PFSK-1 (cell line): Measurements from ENCODE around the gene MAP2K6.

Experiments
- FOXP2 ChIP-seq: optimal IDR thresholded peaks from 2 replicates; pipeline ENCODE3; 2011; ENCODE audit warnings: borderline replicate concordance, control low read depth, inconsistent platforms; ENCODE audit not compliant: insufficient read depth; ENCODE audit errors: extremely low read length, extremely low read depth
- POLR2AphosphoS5 ChIP-seq: IDR thresholded peaks from 2 replicates; pipeline ENCODE4 v1.6.1; 2012; ENCODE audit warnings: low read depth, mild to moderate bottlenecking, control low read depth, low read length, moderate library complexity
- REST ChIP-seq, 2 experiments: IDR thresholded peaks; 2 replicates each; pipeline versions ENCODE4 v1.6.1 to v1.8.0; 2011 to 2012; ENCODE audit warnings: low read depth in 2 of 2, low read length in 2 of 2, control low read depth in 1 of 2, inconsistent platforms in 1 of 2, mild to moderate bottlenecking in 1 of 2, moderate library complexity in 1 of 2; ENCODE audit not compliant: insufficient read depth in 1 of 2
- SIN3A ChIP-seq: IDR thresholded peaks from 2 replicates; pipeline ENCODE4 v1.6.1; 2012; ENCODE audit warnings: mild to moderate bottlenecking, low read length, moderate library complexity, borderline replicate concordance; ENCODE audit not compliant: insufficient read depth
- TAF1 ChIP-seq: IDR thresholded peaks from 2 replicates; pipeline ENCODE4 v1.6.1; 2012; ENCODE audit warnings: low read length, control low read depth, borderline replicate concordance; ENCODE audit not compliant: insufficient read depth

The MAP2K6 gene

DNA sequence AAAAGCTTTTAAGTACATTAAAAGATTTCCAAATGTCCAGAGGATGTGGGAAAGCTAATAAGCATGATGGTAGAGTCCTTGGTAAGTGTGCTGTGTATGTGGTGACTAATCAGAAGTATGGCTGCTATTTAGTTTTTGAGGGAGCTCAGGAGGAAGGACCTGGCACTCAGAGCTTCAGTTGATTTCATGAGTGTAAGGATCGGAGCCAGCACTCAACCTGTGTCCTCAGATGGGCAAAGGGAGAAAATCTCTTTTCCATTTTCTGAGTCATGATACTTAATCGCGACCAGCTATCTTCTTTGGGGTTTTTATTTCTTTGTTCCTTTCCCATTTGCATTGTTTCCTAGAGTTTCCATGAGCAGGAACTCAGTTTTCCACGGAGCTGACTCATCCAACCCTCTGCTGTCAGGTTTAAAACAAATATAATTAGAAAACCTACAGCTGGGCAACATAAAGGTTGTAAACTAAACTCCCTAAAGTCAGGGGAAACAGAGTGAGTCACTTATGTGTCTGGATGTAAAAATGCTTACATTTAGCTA lies 125.4 kb downstream of the MAP2K6 start:
- TF ChIP-seq POLR2AphosphoS5 (no peak), TAF1 (peak; percentile 46; the same call in 1 of the 2 replicates), SIN3A (peak; percentile 36; the same call in 1 of the 2 replicates), REST (IDR thresholded peaks at IDR 0.05; ENCODE audit: insufficient read depth in 1 of 2, low read depth in 2 of 2, low read length in 2 of 2) (no peak)

- TF ChIP-seq SIN3A, result no peak
- no peak for TF ChIP-seq POLR2AphosphoS5
- TF ChIP-seq FOXP2, result no peak
- no peak for TF ChIP-seq REST (IDR thresholded peaks at IDR 0.05; ENCODE audit: insufficient read depth in 1 of 2, low read depth in 2 of 2, low read length in 2 of 2)
- TF ChIP-seq TAF1, result no peak
These were observed 125.9 kb downstream of the MAP2K6 start for GRCh38 chr17:69540356-69540755.

DNA sequence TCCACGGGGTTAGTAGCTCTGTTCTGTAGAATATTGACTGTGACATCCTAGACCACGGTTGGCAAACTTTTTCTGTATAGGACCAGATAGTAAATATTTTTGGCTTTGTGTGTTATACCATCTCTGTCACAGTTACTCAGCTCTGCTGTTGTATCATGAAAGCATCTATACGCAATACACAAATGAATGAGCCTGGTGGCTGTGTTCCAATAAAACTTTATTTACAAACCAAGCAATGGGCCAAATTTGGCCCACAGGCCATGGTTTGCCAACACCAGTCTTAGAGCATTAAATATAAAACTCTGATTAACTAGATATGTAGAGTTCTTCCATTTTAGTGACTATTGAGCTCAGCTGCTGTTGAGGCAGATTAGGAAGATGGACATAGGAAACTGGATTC lies 132.7 kb downstream of the MAP2K6 start:
- no peak for TF ChIP-seq TAF1
- TF ChIP-seq FOXP2, result no peak
- TF ChIP-seq REST (IDR thresholded peaks at IDR 0.05; ENCODE audit: insufficient read depth in 1 of 2, low read depth in 2 of 2, low read length in 2 of 2), result no peak
- TF ChIP-seq POLR2AphosphoS5, result no peak
- TF ChIP-seq SIN3A, result no peak

DNA sequence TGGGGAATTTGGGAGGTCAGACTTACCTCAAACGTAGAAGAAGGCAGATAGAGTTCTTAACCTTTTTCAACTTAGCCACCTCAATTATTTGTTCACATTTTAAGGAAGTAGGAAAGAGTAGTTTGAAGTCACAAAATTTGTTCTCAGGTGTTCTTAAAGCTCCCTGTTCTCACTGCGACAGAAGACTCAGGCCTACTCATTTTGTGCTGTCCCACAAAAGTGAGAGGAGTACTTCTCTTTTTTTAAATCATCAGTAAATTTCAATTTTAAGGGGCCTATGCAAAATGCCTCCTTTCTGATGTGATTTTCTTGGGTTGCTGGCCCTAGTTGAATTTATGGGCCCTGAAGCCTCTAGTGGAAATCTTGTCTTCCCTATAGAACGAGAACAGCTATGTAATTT lies 133.4 kb downstream of the MAP2K6 start:
- no peak for TF ChIP-seq REST (IDR thresholded peaks at IDR 0.05; ENCODE audit: insufficient read depth in 1 of 2, low read depth in 2 of 2, low read length in 2 of 2)
- no peak for TF ChIP-seq FOXP2
- TF ChIP-seq SIN3A, result no peak
- TF ChIP-seq POLR2AphosphoS5, result no peak
- TF ChIP-seq TAF1, result no peak
